Neural cell (in vitro differentiated cells): Measurements from ENCODE around the gene ZNF428. TPM values are rescaled to one million over a fixed set of nuclear protein-coding genes. Genes with fewer than 3 reads are reported as not detected.

ENCODE experiments used
- H2AFZ ChIP-seq: fragments of 200-600, 300-800 bp; sonication (generic), shearing (Covaris generic); 2 replicates; pipeline ENCODE4 v1.6.0; 2014; ENCODE audit warnings: low read depth, mild to moderate bottlenecking, antibody characterized with exemption, low read length, moderate library complexity
- H3F3A ChIP-seq: fragments of 200-600 bp; shearing (Covaris generic); 2 replicates; pipeline ENCODE4 v1.6.1; 2016; ENCODE audit warnings: mild to moderate bottlenecking, moderate library complexity, mixed read lengths, antibody characterized with exemption, low read length; ENCODE audit not compliant: insufficient read depth, poor library complexity, severe bottlenecking
- H3K27ac ChIP-seq: fragments of 200-600, 300-800 bp; sonication (generic), shearing (Covaris generic); 2 replicates; pipeline ENCODE4 v1.5.1; 2014; ENCODE audit warnings: mild to moderate bottlenecking, low read length, moderate library complexity
- H3K27me3 ChIP-seq: fragments of 300-800, 200-600 bp; sonication (generic), shearing (Covaris generic); 2 replicates; pipeline ENCODE4 v1.6.0; 2014; ENCODE audit warnings: mild to moderate bottlenecking, low read depth, low read length, moderate library complexity; ENCODE audit not compliant: insufficient read depth
- H3K36me3 ChIP-seq: fragments of 300-800, 200-600 bp; sonication (generic), shearing (Covaris generic); 2 replicates; pipeline ENCODE4 v1.5.1; 2014; ENCODE audit warnings: mild to moderate bottlenecking, antibody characterized with exemption, low read length, moderate library complexity; ENCODE audit not compliant: insufficient read depth
- H3K4me2 ChIP-seq: fragments of 300-800, 200-600 bp; sonication (generic), shearing (Covaris generic); 2 replicates; pipeline ENCODE4 v1.6.0; 2014; ENCODE audit warnings: mild to moderate bottlenecking, low read length
- H3K4me3 ChIP-seq: fragments of 300-800, 200-600 bp; sonication (generic), shearing (Covaris generic); 2 replicates; pipeline ENCODE4 v1.5.1; 2014; ENCODE audit warnings: mild to moderate bottlenecking, low read length, moderate library complexity
- H3K79me2 ChIP-seq: fragments of 200-600 bp; shearing (Covaris generic); replicated peaks from 2 replicates; pipeline ENCODE4 v1.6.0; 2014; ENCODE audit warnings: mild to moderate bottlenecking, low read length, moderate library complexity; ENCODE audit not compliant: insufficient read depth
- H3K9ac ChIP-seq: fragments of 300-800, 200-600 bp; sonication (generic), shearing (Covaris generic); 2 replicates; pipeline ENCODE4 v1.6.1; 2016; ENCODE audit warnings: mild to moderate bottlenecking, low read length, mixed read lengths
- H3K9me2 ChIP-seq: fragments of 200-600 bp; shearing (Covaris generic); 2 replicates; pipeline ENCODE4 v1.6.1; 2016; ENCODE audit warnings: mild to moderate bottlenecking, low read length, mixed read lengths; ENCODE audit not compliant: insufficient read depth
- H3K9me3 ChIP-seq: fragments of 200-600, 300-800 bp; sonication (generic), shearing (Covaris generic); 2 replicates; pipeline ENCODE4 v1.6.1; 2016; ENCODE audit warnings: mild to moderate bottlenecking, mixed run types, low read length, moderate library complexity, mixed read lengths
- H4K20me1 ChIP-seq: fragments of 200-600 bp; shearing (Covaris generic); 2 replicates; pipeline ENCODE4 v1.6.1; 2016; ENCODE audit warnings: mild to moderate bottlenecking, mixed run types; ENCODE audit not compliant: insufficient read depth
- EP300 ChIP-seq: fragments of 450-650 bp; conservative IDR thresholded peaks from 2 replicates; pipeline ENCODE4 v1.6.1; 2014; ENCODE audit warnings: antibody characterized with exemption, mild to moderate bottlenecking, moderate library complexity; ENCODE audit not compliant: poor library complexity, severe bottlenecking
- REST ChIP-seq: IDR thresholded peaks from 2 replicates; pipeline ENCODE4 v1.6.1; 2012; ENCODE audit warnings: borderline replicate concordance
- TAF1 ChIP-seq: IDR thresholded peaks from 2 replicates; pipeline ENCODE4 v1.6.1; 2012; ENCODE audit warnings: low read depth
- polyA plus RNA-seq: library from polyadenylated mRNA; depleted of rRNA; stranded (reverse); fragments of >200 nt; gene quantifications from 2 replicates; pipeline ENCODE4 v1.2.3, GENCODE V29; 2014
- small RNA-seq, 3 experiments: library from RNA; depleted of rRNA; stranded (forward); fragments of <200 nt; gene quantifications; one replicate each; pipeline ENCODE3, GENCODE V24; 2012

The ZNF428 gene
- polyA plus RNA-seq, 1 donor from 2014 or later: 1,008 TPM

GRCh38 chr19:43561139-43561970 lies 58.1 kb downstream of the ZNF428 start:
- no peak overlapping the region for H2AFZ ChIP-seq
- no peaks in the 10 kb centered on the region for H3K9me3 ChIP-seq
- H3K27ac ChIP-seq: no peak overlapping the region
- no peaks in the 10 kb centered on the region for H3K36me3 ChIP-seq
- no peak for TF ChIP-seq EP300
- H4K20me1 ChIP-seq: no peaks in the 10 kb centered on the region
- H3K9ac ChIP-seq: no peak overlapping the region
- no peaks in the 10 kb centered on the region for H3K27me3 ChIP-seq
- no peak overlapping the region for H3K4me3 ChIP-seq
- H3K79me2 ChIP-seq: no peaks in the 10 kb centered on the region
- H3F3A ChIP-seq: no peaks in the 10 kb centered on the region
- H3K9me2 ChIP-seq: no peaks in the 10 kb centered on the region
- no peak overlapping the region for H3K4me2 ChIP-seq

- H3K9me3 ChIP-seq: no peaks in the 10 kb centered on the region
- no peak overlapping the region for H3K4me3 ChIP-seq
- H2AFZ ChIP-seq: no peak overlapping the region
- H3K27me3 ChIP-seq: no peaks in the 10 kb centered on the region
- H3K4me2 ChIP-seq: no peak overlapping the region
- no peak overlapping the region for H3K9ac ChIP-seq
- no peaks in the 10 kb centered on the region for H3K9me2 ChIP-seq
- H3F3A ChIP-seq: no peaks in the 10 kb centered on the region
- H3K27ac ChIP-seq: no peak overlapping the region
- H4K20me1 ChIP-seq: no peaks in the 10 kb centered on the region
- H3K36me3 ChIP-seq: no peaks in the 10 kb centered on the region
- H3K79me2 ChIP-seq: no peaks in the 10 kb centered on the region
- TF ChIP-seq REST (no peak), TAF1 (no peak)
Observed at GRCh38 chr19:43560687-43561086, 58.7 kb downstream of the ZNF428 start.

Small RNA genes within 50 kb of the gene (small RNA-seq; reads per million reads assigned to genes)
- gene RN7SL368P: 0 reads per million in 3 experiments

Other genes with a start within 250 kb of the ZNF428 start
- gene TEX101, start 204.7 kb downstream of the ZNF428 start, polyA plus RNA-seq: not detected in 2 replicates
- not detected in 2 replicates for gene LYPD3, start 154.0 kb downstream of the ZNF428 start, polyA plus RNA-seq
- 5.6 and 8.1 TPM in 2 replicates for gene PHLDB3, start 114.9 kb downstream of the ZNF428 start, polyA plus RNA-seq
- 40.9 and 58.0 TPM in 2 replicates for gene ETHE1, start 92.4 kb downstream of the ZNF428 start, polyA plus RNA-seq
- not detected in 2 replicates for gene ZNF575, start 86.4 kb downstream of the ZNF428 start, polyA plus RNA-seq
- 18.6 and 19.0 TPM in 2 replicates for gene XRCC1, start 44.1 kb downstream of the ZNF428 start, polyA plus RNA-seq
- 1.9 and 3.2 TPM in 2 replicates for gene PINLYP, start 43.8 kb downstream of the ZNF428 start, polyA plus RNA-seq
- gene IRGQ, start 23.5 kb downstream of the ZNF428 start, polyA plus RNA-seq: 156 and 179 TPM in 2 replicates
- gene ZNF576, start 23.0 kb downstream of the ZNF428 start, polyA plus RNA-seq: 11.9 and 19.9 TPM in 2 replicates
- gene SRRM5, start 7.5 kb downstream of the ZNF428 start, polyA plus RNA-seq: not detected in 2 replicates
- gene CADM4, start 20.2 kb upstream of the ZNF428 start, polyA plus RNA-seq: 211 and 220 TPM in 2 replicates
- 1.3 TPM in 1 of 2 replicates, not detected in the other for gene PLAUR, start 50.5 kb upstream of the ZNF428 start, polyA plus RNA-seq
- 0.51 TPM in 1 of 2 replicates, not detected in the other for gene IRGC, start 96.4 kb upstream of the ZNF428 start, polyA plus RNA-seq
- gene SMG9, start 135.3 kb upstream of the ZNF428 start, polyA plus RNA-seq: 33.0 and 57.5 TPM in 2 replicates
- gene KCNN4, start 161.3 kb upstream of the ZNF428 start, polyA plus RNA-seq: not detected in 2 replicates
- not detected in 2 replicates for gene LYPD5, start 182.8 kb upstream of the ZNF428 start, polyA plus RNA-seq
- 14.9 and 19.4 TPM in 2 replicates for gene ZNF283, start 207.7 kb upstream of the ZNF428 start, polyA plus RNA-seq